K562 (cell line): ENCODE measurements around the gene NKAIN4.

Experiments used
- ARID2 ChIP-seq: fragments of 450-650 bp; IDR thresholded peaks from 2 replicates; pipeline ENCODE4 v1.6.1; 2017; ENCODE audit warnings: antibody characterized with exemption, mild to moderate bottlenecking
- CTCF ChIP-seq, 3 experiments: IDR thresholded peaks in 2 of 3; conservative IDR thresholded peaks in 1 of 3; 2 replicates each; pipeline ENCODE4 v1.5.1; 2011 to 2012; ENCODE audit warnings: low read length in 3 of 3, mild to moderate bottlenecking in 3 of 3, control low read depth in 2 of 3, improper control_type of control experiment in 1 of 3, inconsistent platforms in 1 of 3, low read depth in 1 of 3, mixed read lengths in 1 of 3, moderate library complexity in 1 of 3; ENCODE audit not compliant: insufficient read depth in 2 of 3
- EZH2 ChIP-seq: IDR thresholded peaks from 2 replicates; pipeline ENCODE4 v1.6.1; 2012; ENCODE audit warnings: low read depth, mild to moderate bottlenecking, inconsistent platforms, low read length, borderline replicate concordance
- GTF2F1 ChIP-seq: IDR thresholded peaks from 2 replicates; pipeline ENCODE4 v1.6.1; 2011; ENCODE audit warnings: low read depth, low read length, improper control_type of control experiment
- MED1 ChIP-seq: sonication (generic); formaldehyde crosslinking; IDR thresholded peaks from 2 replicates; pipeline ENCODE4 v1.8.1; 2023; ENCODE audit warnings: missing genetic modification reagents, borderline replicate concordance
- MIER1 ChIP-seq: fragments of 450-650 bp; IDR thresholded peaks from 2 replicates; pipeline ENCODE4 v1.6.1; 2016; ENCODE audit warnings: antibody characterized with exemption, mild to moderate bottlenecking, low read depth
- MLX ChIP-seq, 2 experiments: fragments of 450-650 bp in 1 of 2; sonication (generic) in 1 of 2; formaldehyde crosslinking; conservative IDR thresholded peaks; 2 replicates each; pipeline versions ENCODE4 v1.4.0 to v1.8.1; 2020 to 2022; ENCODE audit warnings: mild to moderate bottlenecking in 1 of 2, missing genetic modification reagents in 1 of 2
- TF ChIP-seq, protein P1 (sequence below): fragments of 450-650 bp; conservative IDR thresholded peaks from 2 replicates; pipeline ENCODE4 v1.6.1; 2016; ENCODE audit warnings: missing genetic modification characterization, low read depth, mild to moderate bottlenecking, missing compliant biosample characterization, moderate library complexity
- TF ChIP-seq, protein P2 (sequence below), 2 experiments: fragments of 450-650 bp; formaldehyde crosslinking in 1 of 2; IDR thresholded peaks; 2 replicates each; pipeline versions ENCODE4 v1.4.0 to v1.6.1; 2014 to 2020; ENCODE audit warnings: mild to moderate bottlenecking in 2 of 2, borderline replicate concordance in 1 of 2, low read depth in 1 of 2

GRCh38 chr20:63276956-63277355, 22.7 kb upstream of the NKAIN4 start:
- TF ChIP-seq GTF2F1 (no peak), ARID2 (no peak), MLX (CRISPR knock-in tag; conservative IDR thresholded peaks at IDR 0.05) (no peak), MIER1 (no peak), CTCF (IDR thresholded peaks at IDR 0.05 in 2 of 3, conservative IDR thresholded peaks at IDR 0.05 in 1 of 3; ENCODE audit: insufficient read depth in 2 of 3, low read depth in 1 of 3, low read length in 3 of 3) (no peak), MED1 (CRISPR knock-in tag) (no peak), EZH2 (no peak)
- TF ChIP-seq, protein P1, sequence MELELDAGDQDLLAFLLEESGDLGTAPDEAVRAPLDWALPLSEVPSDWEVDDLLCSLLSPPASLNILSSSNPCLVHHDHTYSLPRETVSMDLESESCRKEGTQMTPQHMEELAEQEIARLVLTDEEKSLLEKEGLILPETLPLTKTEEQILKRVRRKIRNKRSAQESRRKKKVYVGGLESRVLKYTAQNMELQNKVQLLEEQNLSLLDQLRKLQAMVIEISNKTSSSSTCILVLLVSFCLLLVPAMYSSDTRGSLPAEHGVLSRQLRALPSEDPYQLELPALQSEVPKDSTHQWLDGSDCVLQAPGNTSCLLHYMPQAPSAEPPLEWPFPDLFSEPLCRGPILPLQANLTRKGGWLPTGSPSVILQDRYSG (tag), result no peak
- TF ChIP-seq, protein P2, sequence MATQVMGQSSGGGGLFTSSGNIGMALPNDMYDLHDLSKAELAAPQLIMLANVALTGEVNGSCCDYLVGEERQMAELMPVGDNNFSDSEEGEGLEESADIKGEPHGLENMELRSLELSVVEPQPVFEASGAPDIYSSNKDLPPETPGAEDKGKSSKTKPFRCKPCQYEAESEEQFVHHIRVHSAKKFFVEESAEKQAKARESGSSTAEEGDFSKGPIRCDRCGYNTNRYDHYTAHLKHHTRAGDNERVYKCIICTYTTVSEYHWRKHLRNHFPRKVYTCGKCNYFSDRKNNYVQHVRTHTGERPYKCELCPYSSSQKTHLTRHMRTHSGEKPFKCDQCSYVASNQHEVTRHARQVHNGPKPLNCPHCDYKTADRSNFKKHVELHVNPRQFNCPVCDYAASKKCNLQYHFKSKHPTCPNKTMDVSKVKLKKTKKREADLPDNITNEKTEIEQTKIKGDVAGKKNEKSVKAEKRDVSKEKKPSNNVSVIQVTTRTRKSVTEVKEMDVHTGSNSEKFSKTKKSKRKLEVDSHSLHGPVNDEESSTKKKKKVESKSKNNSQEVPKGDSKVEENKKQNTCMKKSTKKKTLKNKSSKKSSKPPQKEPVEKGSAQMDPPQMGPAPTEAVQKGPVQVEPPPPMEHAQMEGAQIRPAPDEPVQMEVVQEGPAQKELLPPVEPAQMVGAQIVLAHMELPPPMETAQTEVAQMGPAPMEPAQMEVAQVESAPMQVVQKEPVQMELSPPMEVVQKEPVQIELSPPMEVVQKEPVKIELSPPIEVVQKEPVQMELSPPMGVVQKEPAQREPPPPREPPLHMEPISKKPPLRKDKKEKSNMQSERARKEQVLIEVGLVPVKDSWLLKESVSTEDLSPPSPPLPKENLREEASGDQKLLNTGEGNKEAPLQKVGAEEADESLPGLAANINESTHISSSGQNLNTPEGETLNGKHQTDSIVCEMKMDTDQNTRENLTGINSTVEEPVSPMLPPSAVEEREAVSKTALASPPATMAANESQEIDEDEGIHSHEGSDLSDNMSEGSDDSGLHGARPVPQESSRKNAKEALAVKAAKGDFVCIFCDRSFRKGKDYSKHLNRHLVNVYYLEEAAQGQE (IDR thresholded peaks at IDR 0.05; ENCODE audit: borderline replicate concordance), result no peak
- TF ChIP-seq, protein P2 (CRISPR knock-in tag; IDR thresholded peaks at IDR 0.05; ENCODE audit: low read depth), result no peak
